Right hindlimb (tissue), 1 donor: ENCODE data around the gene SOSTDC1.
"Not testable (repeated sequence)": the region's sequence is repeated elsewhere in the genome, so short reads cannot be mapped to it uniquely, and the experiment has no call there.

Experiments
- DNase-seq: peaks from one replicate; pipeline ENCODE4 v3.0.0-alpha.2; 2018

The SOSTDC1 gene

DNA sequence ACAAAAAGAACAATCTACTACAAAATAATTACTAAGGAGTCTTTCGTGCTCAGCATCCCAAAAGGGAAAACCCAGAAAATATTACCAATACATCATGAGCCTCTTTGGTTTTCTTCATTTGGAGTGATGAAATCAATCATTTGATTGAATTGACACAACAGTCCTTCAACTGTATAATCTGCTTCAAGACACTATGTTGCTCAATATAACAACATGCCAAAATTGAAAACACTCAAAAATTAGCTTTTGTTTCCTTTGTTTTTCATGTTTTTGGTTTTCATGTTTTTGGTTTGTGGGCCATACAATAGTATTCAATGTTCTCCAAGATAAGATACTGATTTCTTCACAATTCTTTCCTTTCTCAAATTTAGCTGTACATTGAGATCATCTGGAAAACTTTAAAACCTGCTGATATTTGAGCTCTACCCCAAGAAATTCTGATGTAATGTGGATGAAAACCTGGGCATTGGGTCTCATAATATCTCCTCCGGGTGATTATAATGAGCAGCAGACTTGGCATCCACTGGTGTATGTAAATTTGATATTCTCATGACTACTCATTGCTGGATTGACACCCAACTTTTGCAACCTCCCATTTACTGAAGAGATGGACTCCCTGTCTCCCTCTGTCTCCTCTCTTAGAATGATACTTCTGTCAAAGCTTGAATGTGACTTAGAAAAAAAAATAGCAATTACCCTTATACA, 4.6 kb downstream of the SOSTDC1 start:
- no peak for DNase-seq

DNA sequence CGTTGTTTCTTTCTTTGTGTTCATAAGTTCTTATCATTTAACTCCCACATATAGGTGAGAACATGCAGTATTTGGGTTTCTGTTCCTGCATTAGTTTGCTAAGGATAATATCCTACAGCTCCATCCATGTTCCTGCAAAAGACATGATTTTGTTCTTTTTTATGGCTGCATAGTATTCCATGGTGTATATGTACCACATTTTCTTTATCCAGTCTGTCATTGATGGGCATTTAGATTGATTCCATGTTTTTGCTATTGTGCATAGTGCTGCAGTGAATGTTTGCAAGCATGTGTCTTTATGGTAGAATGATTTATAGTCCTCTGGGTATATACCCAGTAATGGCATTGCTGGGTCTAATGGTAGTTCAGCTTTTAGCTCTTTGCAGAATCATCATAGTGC, 9.2 kb downstream of the SOSTDC1 start:
- not testable (repeated sequence) for DNase-seq

DNA sequence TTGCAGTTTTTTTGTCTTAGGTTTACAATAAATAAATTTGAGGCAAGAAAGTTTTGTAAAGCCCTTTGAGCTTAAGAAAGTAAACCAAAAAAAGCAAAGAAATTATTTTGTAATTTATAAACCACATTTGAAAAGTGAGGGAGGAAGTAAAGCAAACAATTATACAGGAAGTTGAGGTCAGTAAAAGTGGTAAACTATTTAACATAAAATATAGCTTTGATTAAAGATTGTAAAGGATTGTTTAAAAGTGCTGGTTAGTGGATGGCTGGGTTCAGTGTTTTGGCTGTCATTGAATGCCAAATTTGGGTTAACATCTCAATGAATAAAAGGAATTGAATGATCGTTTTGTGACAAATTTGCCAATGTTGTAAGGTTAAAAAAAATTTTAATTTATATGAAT, 9.9 kb downstream of the SOSTDC1 start:
- no peak for DNase-seq

GRCh38 chr7:16450366-16450765, 15.2 kb downstream of the SOSTDC1 start:
- no peak for DNase-seq

DNA sequence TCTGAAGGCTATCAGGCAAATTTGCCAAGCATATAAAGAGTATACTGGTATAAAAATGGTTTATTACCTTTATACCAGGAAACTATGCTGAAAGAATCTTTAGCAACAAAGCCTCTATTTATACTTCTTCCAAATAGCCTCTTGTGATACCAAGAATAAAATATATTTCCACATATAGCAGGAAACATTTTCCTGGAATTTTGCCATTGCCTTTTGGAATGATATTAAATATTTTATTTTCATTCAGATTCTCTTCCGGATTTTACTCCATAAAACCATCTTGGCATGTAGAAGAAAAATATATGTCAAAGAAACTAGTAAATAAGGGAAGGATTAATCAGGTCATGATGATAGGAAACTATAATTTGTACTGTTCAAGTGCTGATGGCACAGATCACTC, 17.7 kb downstream of the SOSTDC1 start:
- no peak for DNase-seq

- no peak for DNase-seq
Measured at GRCh38 chr7:16446508-16446907, 19.0 kb downstream of the SOSTDC1 start.

GRCh38 chr7:16443871-16444270, 21.7 kb downstream of the SOSTDC1 start:
- DNase-seq: not testable (repeated sequence)

DNA sequence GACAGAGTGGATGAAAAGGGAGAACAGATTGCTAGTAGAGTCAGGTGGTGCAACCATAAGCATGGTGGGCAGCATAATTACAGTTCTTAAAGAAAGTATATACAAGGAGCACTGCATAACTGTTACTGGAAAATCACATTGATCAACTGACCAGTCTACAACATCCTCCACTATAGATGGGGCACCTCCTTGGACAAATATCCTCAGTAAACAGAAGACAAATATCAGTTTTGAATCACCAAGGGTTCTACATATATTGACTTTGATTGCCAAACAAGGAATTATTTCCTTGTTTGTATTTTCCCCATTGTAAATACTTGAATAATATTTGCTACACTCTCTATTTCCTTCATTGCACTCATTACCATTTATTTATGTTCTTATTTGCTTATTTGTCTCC, 26.6 kb downstream of the SOSTDC1 start:
- DNase-seq: no peak

- DNase-seq: no peak
Measured at GRCh38 chr7:16436306-16436705, 29.2 kb downstream of the SOSTDC1 start.

- no peak for DNase-seq
Measured at GRCh38 chr7:16433568-16434122, 31.9 kb downstream of the SOSTDC1 start.

DNA sequence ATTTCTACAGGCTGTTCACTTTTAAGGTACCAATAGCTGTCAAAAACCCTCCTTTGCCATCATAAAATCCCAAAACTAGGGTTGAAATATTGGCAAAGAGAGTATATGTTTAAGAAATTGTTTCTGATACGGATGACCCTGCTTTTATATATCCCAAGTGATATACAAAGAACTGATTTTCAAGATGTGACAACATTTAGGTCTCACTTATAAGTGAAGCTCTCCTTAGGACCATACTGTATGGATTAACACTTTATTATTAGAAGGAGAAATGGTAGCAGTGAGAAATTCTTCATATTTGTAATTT, 33.2 kb downstream of the SOSTDC1 start:
- no peak for DNase-seq

GRCh38 chr7:16431646-16432424, 33.7 kb downstream of the SOSTDC1 start:
- no peak for DNase-seq

DNA sequence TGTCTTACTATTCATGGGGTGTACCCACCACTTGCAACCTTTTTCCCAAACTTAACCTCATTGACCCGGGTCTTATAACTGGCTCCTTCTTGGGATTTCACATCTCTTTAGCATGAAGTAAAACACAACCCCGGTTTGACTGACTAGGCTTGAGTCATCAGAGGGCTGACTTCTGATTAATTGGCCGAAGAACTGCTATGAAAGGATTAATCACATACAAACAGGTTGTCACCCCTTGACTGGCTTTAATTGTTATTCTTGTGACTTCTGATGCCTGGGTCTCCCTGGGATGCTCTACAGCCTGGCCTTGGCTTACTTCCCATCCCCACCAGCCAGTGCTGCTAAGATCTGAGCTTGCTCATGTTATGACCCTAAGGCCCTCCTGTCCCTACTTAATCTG, 35.4 kb downstream of the SOSTDC1 start:
- no peak for DNase-seq

DNA sequence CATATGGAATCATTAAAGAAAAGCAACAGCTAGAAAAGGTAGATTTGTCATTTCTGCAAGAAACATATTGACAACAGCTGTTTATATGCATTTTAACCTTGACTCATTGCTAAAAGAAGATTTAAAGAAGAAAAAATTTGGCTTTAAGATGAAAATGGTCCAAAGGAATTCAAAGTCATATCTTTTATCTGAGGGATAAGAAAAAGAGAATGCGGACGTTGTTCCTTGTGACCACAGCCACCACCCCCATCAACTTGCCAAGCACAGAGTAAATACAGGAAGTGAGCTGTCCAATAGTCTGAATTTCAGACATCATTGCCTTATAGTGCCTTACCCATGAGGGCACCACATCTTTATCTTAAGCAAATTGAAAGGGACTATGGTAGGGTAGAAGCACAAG, 36.9 kb downstream of the SOSTDC1 start:
- DNase-seq: no peak

GRCh38 chr7:16428182-16428581, 37.4 kb downstream of the SOSTDC1 start:
- DNase-seq: no peak

GRCh38 chr7:16423761-16424160, 41.8 kb downstream of the SOSTDC1 start:
- no peak for DNase-seq

GRCh38 chr7:16422917-16423316, 42.6 kb downstream of the SOSTDC1 start:
- no peak for DNase-seq

- no peak for DNase-seq
Measured at GRCh38 chr7:16422103-16422435, 43.5 kb downstream of the SOSTDC1 start.

- DNase-seq: peak; percentile 71
Measured at GRCh38 chr7:16421333-16422102, 44.0 kb downstream of the SOSTDC1 start, which contains the start of gene CRPPA. CRPPA (minus strand) TSS chr7:16421538; CDS start chr7:16421322, 216 bp downstream.

- peak; percentile 93 for DNase-seq
Measured at GRCh38 chr7:16420649-16421332, 44.7 kb downstream of the SOSTDC1 start.

GRCh38 chr7:16420329-16420648, 45.2 kb downstream of the SOSTDC1 start:
- no peak for DNase-seq

- DNase-seq: no peak
Measured at GRCh38 chr7:16419859-16420258, 45.7 kb downstream of the SOSTDC1 start.

DNA sequence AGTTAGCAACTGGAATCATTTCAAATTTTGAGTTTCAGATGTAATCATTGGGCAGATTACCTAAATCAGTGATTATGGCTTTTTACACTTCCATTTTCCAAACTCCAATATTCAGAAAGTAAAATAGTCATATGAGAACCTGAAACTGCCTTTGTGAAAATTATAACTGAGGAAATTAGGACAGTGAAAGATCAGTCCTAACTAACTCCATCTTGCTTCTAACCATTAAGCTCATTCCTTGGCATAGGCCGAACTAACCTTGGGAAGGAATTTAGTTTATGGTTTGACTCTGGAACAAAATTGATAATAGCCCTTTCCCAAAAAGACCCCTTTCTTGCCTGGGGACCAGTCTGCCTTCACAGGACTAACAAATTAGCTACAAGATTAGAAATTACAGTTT, 46.4 kb downstream of the SOSTDC1 start:
- DNase-seq: no peak
